HG02623 (cell line): ENCODE data around the gene POU4F1.

Source experiments
- ATAC-seq: cut with Tn5 transposase; IDR thresholded peaks from one replicate; pipeline ENCODE4 v1.9.1; 2021; ENCODE audit warnings: moderate library complexity; ENCODE audit not compliant: unreplicated experiment

The POU4F1 gene

DNA sequence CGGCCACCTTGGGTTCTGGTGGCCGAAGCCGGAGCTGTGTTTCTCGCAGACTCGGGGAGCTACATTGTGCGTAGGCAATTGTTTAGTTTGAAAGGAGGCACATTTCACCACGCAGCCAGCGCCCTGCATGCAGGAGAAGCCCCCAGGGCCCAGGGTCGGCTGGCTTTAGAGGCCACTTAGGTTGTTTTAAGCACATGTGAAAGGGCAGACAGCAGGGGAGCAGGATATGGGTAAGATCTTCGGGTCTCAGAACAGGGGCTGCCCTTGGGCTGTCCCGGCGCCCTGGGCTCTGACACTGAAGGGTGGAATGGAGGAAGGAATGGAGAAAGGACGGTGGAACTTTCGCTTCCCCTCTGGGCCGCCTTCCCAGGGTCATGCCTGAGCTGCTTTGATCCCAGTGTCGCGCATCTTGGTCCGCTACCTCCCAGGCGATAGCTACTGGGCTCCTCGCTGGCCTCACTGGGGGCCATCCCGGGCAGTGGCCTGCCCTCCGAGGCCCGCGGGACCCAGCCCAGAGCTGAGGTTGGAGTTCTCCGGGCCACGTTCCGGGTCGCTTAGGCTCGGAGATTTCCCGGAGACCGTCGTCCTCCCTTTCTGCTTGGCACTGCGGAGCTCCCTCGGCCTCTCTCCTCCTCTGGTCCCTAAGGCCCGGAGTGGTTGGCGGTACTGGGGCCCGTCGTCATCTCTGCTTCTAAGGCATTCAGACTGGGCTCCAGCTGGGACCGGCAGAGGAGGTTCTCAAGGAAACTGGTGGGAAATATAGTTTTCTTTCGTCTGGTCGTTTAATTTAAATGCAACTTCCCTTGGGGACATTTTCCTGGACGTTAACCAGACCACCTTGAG is 4.3 kb upstream of the POU4F1 start:
- ATAC-seq, result no peak

DNA sequence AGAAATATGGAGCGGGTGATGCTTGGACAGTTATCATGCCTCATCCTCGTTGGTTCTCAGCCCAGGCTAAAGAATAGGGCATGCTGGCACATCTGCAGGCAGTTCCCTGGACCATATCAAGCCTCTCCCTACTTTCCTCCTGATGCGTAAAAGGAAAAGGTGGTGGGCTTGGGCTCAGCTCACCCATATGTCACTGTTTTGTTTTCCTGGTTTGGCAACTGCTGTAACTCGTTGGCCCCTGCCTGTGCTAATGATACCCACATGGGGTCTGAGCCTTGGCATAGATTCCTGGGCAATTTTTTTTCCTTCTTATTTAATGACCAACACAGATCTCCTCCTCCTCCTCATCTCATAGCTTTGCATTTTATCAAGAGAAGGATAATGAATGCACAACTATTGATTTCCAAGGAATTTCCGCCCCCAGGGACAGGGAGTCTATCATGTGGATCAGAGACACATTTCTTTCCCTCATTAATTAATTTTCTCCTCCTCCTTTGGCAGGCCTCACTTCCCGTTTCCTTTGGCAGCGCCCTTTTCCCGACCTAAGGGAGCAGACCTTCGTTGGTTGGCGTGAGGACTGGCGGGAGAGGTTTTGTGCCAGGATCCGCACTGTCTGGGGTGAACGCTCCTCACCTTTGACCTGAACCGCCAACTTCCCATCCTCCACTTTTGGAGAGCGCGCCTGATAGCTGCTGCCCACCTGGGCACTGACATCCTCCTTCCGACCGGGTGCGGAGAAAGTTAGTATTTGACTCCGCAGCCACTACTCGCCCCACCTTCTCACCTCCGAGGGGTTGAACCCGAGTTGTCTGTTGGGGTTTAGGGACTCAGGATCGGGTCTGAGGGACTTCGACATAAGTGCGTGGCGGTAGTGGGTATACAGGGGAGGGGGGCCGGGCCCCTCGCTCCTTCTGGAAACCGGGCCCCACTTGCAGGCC is 3.4 kb upstream of the POU4F1 start:
- ATAC-seq, result no peak

DNA sequence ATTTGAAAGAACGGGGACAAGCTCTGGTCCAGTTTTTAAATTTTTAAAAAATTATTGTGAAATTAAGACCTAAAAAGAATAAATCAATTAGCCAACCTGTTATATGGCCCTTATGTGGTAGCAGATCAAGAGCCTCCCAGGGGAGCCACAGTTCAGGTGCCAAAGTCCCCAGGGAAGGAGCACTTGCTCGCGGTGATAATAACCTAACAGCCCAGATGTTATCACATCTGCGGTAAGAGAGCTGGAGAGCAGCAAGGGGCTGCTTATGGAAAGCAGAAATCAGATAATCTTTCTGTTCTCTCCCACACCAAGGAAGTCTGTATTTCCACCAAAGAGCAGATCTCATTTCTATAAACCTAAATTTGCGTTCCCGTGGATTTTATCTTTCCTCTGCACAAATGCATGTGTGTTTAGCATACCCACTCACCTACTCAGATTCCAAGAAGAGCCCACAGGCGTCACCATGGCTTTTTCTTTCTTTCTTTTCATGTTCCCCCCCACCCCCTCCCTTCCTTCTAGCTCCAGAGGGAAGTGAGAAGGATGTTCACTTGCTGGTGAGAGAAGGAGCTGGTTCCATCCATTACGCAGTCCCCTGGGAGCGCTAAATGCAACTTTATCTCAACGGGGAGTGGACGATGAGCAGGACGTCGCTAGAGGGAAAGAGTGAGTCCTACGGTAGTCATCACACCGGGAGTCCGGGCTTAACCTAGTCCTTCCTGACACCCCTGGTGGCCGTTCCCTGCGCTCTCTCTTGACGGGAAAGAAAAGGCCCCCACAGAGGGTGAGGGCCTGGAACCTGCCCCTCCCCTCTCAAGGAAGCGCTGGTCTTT is 1.6 kb upstream of the POU4F1 start:
- no peak for ATAC-seq

DNA sequence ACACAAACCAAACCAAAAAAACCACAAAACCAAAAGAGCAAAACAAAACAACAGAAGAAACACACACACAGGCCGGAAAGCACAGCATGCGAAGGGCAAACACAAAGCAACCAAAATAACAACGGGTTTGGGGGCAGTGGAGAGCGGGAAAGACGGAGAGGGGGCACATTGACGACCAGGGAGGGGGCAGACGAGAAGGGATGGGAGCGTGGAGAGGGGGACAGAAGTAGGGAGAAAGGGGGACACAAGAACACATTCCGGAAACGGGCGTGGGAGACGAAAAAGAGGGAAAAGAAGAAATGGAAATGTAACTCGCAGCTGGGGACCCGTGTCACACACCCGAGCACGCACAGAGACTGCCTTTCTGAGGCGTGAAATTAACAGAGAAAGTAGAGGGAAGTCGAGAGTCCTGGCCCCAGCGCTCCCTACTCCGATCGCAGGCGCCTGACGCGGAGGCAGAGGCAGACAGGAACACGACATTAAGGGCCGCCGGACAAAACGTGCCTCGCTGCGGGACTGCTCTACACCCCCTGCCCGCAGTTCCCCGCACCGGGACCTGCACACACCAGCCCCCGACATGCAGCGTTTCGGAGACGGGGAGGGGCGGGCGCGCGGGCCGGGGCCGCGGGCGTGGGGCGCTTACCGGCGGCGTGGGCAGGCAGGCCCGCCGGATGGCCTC is 652 bp downstream of the POU4F1 start:
- ATAC-seq, result peak; percentile 20

DNA sequence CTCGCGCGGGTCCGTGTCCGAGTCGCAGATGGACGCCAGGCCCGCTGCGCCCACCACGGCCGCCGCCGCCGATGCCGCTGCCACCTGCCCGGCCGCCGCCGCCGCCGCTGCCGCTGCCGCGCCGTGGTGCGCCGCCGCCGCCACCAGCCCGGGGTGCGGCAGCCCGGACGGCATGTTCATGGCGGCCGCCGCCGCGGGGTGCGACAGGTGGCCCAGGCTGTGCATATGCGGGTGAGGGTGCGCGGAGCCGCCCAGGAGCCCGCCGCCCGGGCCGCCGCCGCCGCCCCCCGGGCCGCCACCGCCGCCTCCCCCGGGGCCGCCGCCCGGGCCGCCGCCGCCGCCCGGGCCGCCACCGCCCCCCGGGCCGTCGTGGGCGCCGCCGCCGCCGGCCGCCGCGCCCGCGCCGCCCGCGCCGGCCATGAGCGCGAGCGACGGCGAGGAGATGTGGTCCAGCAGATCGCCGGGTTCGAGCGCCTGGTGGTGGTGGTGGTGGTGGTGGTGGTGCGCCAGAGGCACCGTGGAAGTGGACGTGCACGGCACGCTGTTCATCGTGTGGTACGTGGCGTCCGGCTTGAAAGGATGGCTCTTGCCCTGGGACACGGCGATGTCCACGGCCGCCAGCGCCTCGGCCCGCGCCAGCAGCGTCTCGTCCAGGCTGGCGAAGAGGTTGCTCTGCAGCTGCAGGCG is 1.3 kb downstream of the POU4F1 start:
- ATAC-seq, result no peak

DNA sequence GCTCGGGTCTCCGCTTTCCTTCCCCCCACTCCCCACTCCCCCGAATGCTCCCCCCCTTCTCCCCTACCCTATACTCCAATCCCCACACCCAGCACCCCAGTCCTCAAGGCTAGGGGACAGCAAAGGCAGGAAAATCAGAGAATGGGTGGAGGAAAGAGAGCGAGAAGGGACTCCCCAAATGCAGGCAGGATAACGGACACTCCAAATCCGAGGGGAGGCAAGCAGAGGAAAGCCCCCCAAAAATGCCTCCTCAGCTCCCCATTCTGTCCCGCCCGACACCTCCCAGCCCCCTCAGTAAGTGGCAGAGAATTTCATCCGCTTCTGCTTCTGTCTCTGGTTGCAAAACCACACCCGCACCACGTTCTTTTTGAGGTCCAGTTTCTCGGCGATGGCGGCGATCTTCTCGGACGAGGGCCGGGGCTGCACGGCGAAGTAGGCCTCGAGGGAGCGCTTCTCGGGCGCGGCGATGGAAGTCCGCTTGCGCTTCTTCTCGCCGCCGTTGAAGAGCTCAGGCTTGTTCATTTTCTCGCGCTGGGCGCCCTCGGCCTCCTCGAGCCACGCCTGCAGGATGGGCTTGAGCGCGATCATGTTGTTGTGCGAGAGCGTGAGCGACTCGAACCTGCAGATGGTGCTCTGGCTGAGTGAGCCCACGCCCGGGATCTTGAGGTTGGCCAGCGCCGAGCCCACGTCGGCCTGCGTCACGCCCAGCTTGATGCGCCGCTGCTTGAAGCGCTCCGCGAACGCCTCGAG is 2.1 kb downstream of the POU4F1 start:
- ATAC-seq, result no peak

DNA sequence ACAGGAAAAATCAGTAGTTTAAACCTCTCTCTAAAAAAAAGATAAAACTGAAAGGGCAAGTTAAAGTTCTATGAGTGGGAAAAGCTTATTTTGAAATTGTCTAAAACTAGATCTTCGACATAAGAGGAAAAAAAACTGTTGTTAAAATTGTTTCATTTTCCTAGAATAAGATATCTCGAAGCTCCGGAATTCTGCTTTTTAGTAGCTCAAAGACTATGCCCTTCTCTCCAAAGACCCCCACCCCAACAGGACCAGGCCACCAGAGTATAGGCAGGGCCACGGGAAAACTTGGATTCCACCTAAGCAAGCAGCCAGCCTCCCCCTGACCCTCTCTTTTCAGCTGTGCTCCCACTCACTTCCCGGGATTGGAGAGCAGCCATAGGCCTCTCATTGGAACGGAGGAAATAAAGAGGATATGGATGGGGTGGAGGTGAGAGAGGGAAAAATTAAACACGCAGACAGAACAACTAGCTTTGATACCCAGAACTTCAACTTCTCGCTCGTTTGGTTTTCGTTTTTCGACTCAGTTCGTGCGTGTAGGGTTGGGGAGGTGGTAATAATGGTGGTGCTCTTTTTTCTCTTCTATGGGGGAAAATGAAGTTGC is 3.0 kb downstream of the POU4F1 start:
- no peak for ATAC-seq

DNA sequence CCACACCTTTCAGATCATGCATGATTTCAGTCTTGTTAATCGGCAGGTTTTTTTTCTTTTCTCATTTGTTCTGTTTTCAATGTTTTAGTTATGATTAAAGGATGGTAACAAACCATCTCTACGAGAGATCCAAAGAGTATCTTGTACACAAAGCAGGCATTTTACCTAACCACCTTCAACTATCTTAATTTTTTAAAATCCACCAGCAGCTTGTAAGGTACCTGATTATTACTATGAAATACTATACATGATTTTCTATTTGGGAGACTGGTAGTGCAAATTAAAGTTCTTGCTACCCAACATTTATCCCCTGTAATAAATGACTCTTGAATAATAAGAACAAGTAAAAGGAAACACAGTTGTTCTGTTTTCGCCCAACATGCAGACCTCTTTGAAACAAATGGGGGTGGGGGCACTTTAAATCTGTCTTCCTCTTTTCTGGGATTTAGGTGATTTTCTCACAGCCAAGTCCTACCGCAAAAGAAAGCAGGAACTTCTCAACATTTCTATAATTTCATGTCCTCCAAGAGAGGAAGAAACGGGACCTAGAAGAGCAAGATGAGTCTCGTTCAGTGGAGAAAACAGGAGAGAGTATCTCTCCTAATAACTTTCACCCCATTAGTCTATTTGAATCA is 3.6 kb downstream of the POU4F1 start:
- no peak for ATAC-seq

DNA sequence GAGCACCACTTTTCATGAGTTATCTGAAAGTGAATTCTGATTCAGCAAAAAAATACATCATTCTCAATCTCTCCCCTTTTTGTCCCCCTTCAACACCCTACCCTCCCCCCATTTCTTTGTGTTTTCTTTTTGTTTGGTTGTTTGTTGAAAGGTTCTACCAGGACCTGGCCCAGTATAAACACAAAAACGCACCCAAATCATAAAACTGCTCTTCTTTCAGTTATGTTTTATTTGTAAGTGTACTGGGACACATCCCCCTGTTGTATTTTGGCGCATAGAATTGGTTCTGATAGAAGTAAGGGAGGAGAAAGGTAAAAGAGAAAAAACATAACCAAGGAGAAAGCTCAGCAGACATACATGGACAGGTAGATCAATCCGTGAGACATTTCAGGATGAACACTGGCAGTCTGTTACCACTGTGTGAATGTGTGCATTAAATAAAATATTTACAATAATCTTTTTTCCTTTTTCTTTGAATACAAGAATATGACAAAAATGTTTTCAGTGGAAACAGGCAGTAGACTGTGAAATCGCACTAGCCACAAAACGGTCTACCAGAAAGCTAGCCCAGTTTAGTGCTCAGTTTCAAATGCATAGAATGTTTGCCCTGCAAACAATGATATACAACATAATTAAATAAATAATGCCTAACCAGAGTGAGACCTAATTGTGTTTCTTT is 4.2 kb downstream of the POU4F1 start:
- ATAC-seq, result no peak

DNA sequence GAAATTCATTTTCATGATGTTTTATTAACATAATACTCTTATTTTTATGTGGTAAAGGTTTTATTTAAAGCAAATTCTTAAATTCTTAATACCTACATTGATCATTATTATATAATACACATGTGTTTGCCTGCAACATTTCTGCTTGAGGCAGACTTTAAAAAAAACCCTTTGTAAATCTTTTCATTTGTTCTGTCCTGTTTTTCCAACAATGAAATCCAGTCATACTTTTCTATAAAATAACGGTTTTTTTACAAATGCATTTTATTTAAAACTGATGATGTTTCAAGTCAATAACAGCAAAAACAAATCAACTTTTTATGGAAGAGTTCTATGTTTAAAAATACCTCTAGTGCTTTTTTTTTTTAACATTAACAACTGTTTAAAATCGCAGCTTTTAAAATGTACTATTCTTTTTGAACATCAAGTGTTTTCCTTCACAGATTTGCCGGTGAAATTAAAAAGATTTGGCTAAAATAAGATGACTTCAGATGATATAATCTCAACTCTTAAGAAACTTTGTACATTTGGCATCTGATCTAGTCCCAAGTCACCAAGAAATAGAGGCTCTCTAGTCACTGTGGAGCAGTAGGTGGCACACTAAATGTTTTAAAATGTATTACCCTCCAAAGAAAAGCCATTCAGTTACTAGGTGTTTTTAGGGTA is 5.1 kb downstream of the POU4F1 start:
- ATAC-seq, result no peak

DNA sequence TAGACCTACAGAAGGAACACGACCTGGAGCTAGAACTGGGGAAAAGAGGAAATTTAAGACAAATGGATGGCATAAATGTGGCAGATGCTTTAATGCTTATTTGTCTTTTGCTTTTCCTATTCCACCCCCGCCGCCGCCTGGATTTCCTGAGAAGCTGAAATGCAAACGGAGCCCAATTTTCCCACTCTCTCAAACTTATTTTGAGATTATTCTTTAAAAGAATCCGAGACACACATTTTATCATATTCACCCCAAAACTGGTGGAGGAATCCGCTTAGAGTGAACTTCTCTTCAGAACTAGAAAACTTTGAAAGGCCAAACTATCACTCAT is 5.8 kb downstream of the POU4F1 start:
- no peak for ATAC-seq

DNA sequence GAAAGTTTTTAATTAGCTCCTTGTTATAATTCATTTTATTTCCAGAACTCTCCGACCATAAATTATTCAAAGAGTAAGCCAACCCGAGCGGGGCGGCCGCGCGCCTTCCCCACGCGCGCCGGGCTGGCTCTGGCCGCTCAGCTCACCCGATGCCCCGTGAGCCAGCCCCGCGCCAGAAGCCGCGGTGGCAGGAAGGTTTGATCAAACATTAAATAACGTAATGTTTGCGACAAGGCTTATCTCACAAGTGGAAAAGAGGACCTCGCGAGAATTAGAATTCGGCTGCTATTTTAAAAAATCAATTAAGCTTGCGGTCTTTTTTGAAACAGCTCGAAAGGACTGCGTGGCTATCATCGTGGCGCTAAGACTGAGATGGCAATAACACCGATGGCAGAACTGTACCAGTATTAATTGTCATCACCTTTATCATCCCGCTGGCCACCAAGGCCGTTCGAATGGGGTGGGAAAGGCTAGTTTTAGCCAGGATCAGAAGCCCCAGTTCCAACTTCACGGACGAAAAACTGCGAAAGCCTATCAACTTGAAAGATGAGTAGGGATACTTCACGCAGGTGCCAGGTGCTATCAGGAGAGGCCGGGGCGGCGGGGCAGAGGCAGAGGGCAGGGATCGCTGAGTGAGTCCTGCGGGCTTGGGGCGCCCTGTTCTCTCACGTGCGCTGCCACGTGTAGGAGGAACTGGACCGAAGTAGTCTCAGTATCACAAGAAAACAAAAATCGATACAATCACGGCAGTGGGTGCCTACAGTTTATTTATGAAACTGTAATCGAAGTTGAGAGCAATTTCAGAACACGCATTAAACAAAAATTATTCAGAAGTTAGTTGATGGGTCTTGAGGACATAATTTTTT is 6.4 kb downstream of the POU4F1 start:
- ATAC-seq, result no peak

DNA sequence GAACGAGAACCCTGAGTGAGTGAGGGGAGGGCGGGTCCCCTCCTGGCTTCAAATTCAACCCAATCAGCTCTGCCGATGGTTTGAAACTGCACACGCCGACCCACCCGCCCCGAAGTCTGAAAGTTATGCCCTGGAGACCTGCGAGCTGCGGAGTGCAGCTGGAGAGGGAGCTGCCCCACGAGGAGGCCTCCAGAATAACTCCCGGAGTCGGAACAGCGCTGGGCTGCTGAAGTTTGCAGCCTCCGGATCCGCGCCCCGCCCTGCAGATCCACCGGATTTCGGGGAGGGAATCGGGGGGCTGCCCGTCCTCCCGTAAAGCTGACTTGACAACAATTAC is 7.0 kb downstream of the POU4F1 start:
- ATAC-seq, result no peak

DNA sequence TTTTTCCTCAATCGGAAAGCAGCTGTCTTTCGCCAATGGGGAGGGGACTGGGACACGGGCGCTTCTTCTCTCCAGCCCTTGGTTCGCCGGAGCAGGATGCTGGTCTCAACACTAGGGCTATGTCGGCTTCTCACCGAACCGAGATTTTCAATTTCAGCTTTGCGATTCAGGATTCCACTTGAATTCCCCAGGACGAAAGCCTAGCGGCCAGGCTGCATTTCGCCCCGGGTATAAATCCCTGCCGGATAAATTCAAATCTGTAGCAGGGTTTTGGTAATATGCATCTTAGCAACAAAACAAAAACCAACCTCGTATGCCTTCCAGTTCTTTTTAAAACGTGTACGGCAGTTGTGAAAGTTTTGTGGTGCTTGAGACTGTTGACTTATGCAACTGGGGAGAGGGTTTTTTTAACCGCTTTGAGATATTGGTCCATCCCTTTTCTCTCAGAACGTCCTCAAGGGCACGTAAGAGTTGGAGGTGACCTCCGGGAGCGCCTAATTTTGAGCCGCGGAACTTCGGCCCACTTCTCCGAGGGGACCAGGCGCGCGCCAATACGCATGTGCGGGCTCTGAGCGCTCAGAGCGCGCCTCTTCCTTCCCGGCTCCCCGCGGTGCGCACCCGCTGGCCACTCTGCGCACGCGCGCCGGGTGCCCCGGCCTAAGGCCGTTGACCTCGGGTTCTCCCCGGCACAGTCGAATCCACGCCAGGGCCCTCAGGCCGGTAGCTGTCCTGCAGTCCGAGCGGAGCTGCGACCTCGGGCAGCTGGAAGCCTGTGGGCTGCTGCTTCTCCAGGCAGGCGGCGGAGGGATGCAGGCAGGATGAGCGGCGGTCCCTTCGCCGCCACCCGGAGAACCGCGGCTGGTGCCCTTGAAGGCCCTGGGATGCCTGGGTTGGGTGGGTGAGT is 7.6 kb downstream of the POU4F1 start:
- no peak for ATAC-seq

DNA sequence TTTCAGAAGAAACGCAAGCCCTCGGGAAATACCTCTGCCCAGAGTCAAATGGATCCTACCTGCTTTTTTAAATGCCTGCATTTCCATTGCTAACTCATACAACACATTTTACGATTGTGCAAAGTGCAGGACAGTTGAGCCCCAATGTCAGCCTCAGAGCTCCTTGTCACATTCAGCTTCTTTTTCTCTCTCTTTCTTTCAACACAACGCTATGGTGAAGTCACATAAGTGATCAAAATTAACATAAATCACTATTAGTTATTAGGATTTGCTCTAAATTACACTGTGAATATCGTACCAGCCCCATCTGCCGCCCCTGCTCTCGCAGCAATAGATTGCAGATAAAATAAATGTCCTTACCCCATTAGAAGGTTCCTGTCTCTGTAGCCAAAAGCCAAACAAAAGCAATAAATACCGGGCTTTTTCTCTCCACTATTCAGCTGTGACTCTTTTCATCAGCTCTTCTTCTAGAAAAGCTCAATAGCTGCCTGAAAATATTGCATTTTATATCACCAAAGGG is 8.8 kb downstream of the POU4F1 start:
- ATAC-seq, result no peak
